ENCODE results near the gene HYAL2.

GRCh38 chr3:50327943-50328691, 5.6 kb upstream of the HYAL2 start, which contains the start of gene TUSC2:
- no peak for TF ChIP-seq CTCF (IDR thresholded peaks at IDR 0.05)
- TF ChIP-seq EP300 (IDR thresholded peaks at IDR 0.05): no peak

All from sigmoid colon (tissue), 4 donors.